ENCODE data around the gene ZSWIM2.

GRCh38 chr2:186822323-186822722, 26.6 kb downstream of the ZSWIM2 start:
- no peak for TF ChIP-seq POLR2A (IDR thresholded peaks at IDR 0.05; ENCODE audit: low read depth, low read length)
- TF ChIP-seq TAF1 (IDR thresholded peaks at IDR 0.05; ENCODE audit: borderline replicate concordance, low read depth, low read length): no peak
- no peak for TF ChIP-seq POLR2AphosphoS5 (IDR thresholded peaks at IDR 0.05; ENCODE audit: low read depth, low read length)
